OCI-M1 (cell line): ENCODE measurements around the gene USP40.

Source experiments
- DNase-seq: peaks from one replicate; lab custom pipeline; 2025; lab: John Stamatoyannopoulos, UW

Gene USP40

DNA sequence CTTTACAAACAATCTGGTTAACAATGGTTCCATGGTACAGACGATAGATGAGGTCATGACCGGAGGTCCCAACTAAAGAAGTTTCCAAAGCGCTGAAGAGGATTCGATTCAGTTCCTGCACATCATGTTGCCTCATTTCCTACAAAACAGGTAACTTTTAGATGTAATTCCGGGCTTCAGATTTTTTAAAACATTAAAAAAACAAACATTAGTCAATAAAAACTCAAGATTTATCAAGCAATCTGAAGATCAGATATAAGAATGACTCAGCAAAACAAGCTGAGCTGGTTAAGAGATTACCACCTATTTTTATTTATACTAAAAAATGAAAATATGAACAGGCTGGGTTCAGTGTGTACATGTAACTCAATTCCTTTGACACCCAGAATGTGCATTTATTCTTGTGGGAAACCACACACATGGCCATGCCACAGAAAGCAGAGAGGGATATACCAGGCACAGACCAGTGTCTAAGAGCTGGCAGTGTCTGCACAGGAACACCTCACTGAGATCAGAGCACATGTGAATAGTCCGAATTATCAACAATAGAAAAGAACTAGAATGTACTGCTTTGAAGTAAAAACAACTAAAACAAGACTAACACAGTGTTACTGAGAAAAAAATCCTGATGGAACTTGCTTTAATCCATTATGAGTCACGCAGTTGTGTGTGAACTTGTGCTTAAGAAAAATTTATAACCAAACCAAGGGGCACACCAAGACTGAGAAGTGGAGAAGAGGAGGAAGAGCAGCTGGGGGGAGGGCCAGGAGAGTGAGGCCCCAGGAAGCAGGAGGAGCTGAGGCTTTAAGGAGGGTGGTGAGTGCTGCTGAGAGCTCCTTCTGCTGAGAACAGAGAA, 9.5 kb downstream of the USP40 start:
- DNase-seq: peak; percentile 17

GRCh38 chr2:233553366-233553765, 13.2 kb downstream of the USP40 start:
- DNase-seq: no peak

DNA sequence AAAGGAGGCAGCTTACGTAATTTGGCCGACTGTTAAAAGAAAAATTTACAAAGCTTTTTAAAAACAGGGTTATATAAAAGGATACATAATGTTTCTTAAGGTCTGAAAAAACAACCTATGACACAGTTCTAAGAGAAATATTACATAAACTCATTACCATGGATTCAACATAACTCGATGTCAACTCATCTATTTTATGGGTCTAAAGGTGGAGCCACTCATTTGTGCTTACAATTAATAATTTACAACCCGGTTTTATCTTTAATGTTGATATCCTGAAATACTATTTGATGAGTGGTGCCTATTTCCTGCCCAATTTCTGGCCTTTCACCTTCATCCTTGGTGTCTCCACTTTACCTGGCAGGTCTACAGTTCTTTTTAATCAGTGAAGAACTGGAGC, 15.1 kb downstream of the USP40 start:
- DNase-seq: no peak

- no peak for DNase-seq
These were observed 19.8 kb downstream of the USP40 start for GRCh38 chr2:233546774-233547173.

GRCh38 chr2:233546101-233546500, 20.5 kb downstream of the USP40 start:
- DNase-seq: no peak

DNA sequence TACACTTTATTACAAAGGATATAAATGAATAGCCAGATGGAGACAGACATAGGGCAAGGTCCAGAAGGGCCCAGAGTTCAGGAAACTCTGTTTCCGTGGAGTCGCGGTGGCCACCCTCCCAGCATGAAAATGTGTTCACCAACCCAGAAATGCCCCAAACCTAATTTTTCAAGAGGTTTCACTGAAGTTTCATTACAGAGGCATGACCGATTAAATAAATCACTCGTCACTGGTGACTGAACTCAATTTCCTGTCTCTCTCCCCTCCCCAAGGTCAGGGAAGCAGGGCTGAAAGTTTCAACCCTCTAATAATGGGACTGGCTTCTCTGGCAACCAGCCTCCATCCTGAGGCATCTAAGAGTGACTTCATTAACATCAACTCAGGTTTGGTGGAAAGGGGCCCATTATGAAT, 22.4 kb downstream of the USP40 start:
- DNase-seq: no peak

GRCh38 chr2:233542507-233542906, 24.1 kb downstream of the USP40 start:
- no peak for DNase-seq

GRCh38 chr2:233538741-233539140, 27.8 kb downstream of the USP40 start:
- no peak for DNase-seq

- DNase-seq: no peak
These were observed 31.3 kb downstream of the USP40 start for GRCh38 chr2:233535271-233535670.

DNA sequence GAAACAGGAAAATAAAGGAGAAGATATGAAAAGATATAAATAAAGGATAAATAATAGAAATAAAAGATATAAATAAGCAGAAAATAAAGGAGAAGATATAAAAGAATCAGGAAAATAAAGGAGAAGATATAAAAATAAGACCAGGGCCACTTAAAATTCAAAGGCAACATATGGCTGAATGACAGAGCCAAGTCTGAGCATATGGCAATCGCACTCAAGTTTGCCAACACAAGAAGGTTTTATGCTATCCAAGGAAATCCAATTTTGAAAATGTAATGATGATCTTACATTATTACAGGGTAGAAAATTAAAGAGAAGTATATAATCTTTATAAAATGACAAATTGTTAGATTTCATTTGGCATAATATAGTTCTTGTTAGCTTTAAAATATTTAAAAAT, 33.6 kb downstream of the USP40 start:
- no peak for DNase-seq

GRCh38 chr2:233531955-233532354, 34.6 kb downstream of the USP40 start:
- DNase-seq: no peak

GRCh38 chr2:233530381-233530780, 36.2 kb downstream of the USP40 start:
- no peak for DNase-seq

GRCh38 chr2:233528182-233528581, 38.4 kb downstream of the USP40 start:
- no peak for DNase-seq

DNA sequence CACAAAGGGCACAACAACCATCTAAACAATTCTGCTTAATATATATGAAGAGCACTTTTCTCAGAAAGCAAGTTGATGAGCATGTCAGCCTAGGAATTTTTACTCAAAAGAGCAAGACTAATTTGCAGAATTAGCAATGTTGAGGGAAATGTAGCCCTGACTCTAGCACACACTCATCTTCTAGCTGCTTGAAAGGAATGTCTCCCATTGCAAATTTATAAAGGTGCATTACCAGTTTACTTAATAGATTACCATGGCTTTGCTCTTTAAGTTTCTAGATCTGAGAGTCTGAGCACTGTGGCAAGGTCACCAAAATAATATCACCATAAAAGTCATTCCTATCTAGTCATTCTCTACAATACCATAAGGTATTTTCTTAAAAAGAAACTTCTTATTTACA, 40.8 kb downstream of the USP40 start:
- DNase-seq: no peak

- no peak for DNase-seq
These were observed 46.6 kb downstream of the USP40 start for GRCh38 chr2:233519787-233520611.

DNA sequence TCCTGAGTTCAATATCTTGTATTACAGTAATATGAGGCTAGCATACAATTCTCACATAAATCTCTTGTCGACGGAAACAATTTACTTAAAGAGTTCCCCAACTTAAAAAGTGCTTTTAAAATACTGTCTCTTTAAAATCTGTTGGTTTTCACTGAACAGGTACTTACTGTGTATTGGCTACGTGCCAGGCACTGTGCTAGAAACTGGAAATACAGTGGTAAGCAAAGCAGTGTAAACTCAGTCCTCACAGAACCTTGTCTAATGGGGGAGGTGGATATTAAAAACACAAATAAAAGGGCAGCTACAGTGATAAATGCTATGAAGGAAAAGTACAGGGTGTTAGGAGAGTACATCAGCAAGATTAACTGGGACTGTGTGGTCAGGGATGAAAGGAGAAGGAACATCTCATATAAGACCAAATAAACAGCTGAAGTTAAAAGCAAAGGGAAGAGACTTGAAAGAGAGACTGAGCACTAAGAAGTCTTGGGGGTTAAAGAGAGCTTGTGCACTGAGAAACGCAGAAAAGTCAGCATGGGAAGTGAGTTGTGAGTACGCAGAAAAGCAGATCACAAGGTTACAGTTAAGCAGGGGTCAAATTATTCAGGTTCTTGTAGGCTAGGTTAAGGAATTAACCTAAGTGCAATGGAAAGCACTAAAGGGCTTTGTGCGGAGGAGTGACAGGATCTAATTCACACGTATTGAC, 52.5 kb downstream of the USP40 start:
- DNase-seq: no peak

GRCh38 chr2:233503947-233504637, 62.5 kb downstream of the USP40 start:
- DNase-seq: no peak

DNA sequence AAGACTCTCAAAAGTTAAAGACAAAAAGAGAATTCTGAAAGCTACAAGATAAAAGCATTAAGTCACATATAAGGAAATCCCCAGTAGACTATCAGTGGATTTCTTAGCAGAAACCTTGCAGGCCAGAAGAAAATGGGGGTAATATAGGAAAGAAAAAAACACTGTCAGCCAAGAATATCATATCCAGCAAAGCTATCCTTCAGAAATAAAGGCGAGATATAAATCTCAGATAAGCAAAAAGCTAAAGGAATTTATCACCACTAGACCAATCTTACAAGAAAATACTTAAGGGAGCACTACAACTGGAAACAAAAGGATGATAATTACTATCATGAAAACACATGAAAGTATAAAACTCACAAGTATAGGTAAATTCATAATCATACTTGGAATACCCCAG, 63.1 kb downstream of the USP40 start:
- DNase-seq: no peak

- no peak for DNase-seq
These were observed 65.1 kb downstream of the USP40 start for GRCh38 chr2:233501198-233502076.

GRCh38 chr2:233499928-233500327, 66.7 kb downstream of the USP40 start:
- DNase-seq: no peak

DNA sequence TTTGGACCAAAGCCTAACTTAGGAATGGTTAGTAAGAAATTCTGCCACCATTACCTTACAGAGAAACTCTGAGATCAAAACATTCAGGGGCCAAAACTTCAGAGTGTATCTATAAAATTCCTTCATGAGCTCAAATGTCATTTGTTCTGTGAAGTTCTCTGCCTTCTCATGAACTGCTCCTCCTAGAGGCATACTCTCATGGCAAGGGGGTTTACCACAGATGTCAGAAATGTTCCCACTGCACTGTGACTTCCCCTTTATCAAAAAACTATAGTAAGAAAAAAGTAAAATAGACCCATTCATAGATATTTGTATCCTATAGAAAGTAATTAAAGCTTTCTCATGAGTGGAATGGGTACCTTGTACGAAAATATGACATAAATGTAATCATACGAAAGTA, 68.5 kb downstream of the USP40 start:
- DNase-seq: peak; percentile 15
